Measurements from ENCODE around the gene ADARB1.

Gene ADARB1

DNA sequence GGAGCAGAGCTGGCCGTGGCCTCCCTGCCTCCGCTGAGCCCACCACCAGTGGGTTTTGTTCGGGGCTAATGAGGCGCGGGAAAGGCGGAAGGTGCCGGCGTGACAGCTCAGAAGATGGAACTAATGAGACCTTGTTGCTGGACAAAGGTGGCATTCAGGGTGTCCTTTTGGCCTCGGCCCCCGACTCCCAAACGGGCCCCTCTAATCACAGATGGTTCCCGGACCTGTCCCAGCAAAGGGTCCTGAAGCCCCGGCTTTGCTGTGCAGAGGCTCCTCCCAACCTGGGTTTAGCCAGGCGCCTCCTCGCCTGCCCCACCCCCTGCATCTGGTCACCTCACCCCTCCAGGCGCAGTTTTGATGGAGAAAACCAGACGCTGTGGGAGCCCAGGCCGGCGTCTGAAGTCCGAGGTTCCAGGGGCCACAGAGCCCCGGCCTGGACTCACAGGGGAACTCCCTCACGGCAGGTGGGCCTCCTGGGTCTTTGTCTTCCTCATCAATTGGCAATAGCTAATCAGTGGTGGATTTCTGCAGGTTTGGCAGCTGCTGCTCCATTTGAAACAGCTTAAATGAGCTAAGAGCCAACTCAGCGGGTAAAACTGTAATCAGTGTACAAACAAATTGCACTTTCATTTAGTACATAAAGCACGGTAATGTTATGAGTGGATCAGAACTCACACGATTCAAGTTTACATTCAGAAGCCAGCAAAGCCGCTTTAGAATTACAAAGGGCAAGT is 44.3 kb upstream of the ADARB1 start:
- Histone ChIP-seq H3K4me3 (ENCODE audit: low read depth, low read length, poor library complexity, severe bottlenecking) (no peak overlapping the region), H3K27me3 (ENCODE audit: insufficient read depth, low read length) (no peaks in the 10 kb centered on the region), H3F3A (ENCODE audit: insufficient read depth, low read length) (no peaks in the 10 kb centered on the region)

GRCh38 chr21:45030682-45031570 is 43.5 kb upstream of the ADARB1 start:
- no peaks in the 10 kb centered on the region for H3K9me3 ChIP-seq (ENCODE audit: low read length)
- no peaks in the 10 kb centered on the region for H3K9me2 ChIP-seq (ENCODE audit: low read depth, low read length)
- H3K36me3 ChIP-seq (ENCODE audit: insufficient read depth, low read length), result no peaks in the 10 kb centered on the region
- no peaks in the 10 kb centered on the region for H3K4me1 ChIP-seq (ENCODE audit: insufficient read depth, low read length, severe bottlenecking)
- H3K9ac ChIP-seq (ENCODE audit: low read length), result no peak overlapping the region
- TF ChIP-seq CTCF (IDR thresholded peaks at IDR 0.05; ENCODE audit: low read length) (no peak), EZH2 (IDR thresholded peaks at IDR 0.05; ENCODE audit: borderline replicate concordance, low read length) (no peak)
- no peak overlapping the region for H2AFZ ChIP-seq (ENCODE audit: low read length)
- no peak overlapping the region for H3K4me2 ChIP-seq (ENCODE audit: low read length)
- H3F3A ChIP-seq (ENCODE audit: insufficient read depth, low read length), result no peaks in the 10 kb centered on the region
- no peaks in the 10 kb centered on the region for H3K27me3 ChIP-seq (ENCODE audit: insufficient read depth, low read length)
- no peaks in the 10 kb centered on the region for H4K20me1 ChIP-seq (ENCODE audit: insufficient read depth, low read length)
- H3K27ac ChIP-seq (ENCODE audit: low read depth, low read length, poor library complexity, severe bottlenecking), result no peak overlapping the region
- no peak overlapping the region for H3K4me3 ChIP-seq (ENCODE audit: low read depth, low read length, poor library complexity, severe bottlenecking)
- no peaks in the 10 kb centered on the region for H3K79me2 ChIP-seq (ENCODE audit: insufficient read depth, low read length)

More for the DNA sequence above, 44.3 kb upstream of the ADARB1 start:
- Histone ChIP-seq H3K36me3 (ENCODE audit: insufficient read depth, low read length) (no peaks in the 10 kb centered on the region), H3K4me1 (ENCODE audit: insufficient read depth, low read length, severe bottlenecking) (no peaks in the 10 kb centered on the region), H3K4me2 (ENCODE audit: low read length) (no peak overlapping the region), H2AFZ (ENCODE audit: low read length) (no peak overlapping the region), H3K9me2 (ENCODE audit: low read depth, low read length) (no peaks in the 10 kb centered on the region), H3K9me3 (ENCODE audit: low read length) (no peaks in the 10 kb centered on the region), H4K20me1 (ENCODE audit: insufficient read depth, low read length) (no peaks in the 10 kb centered on the region), H3K79me2 (ENCODE audit: insufficient read depth, low read length) (no peaks in the 10 kb centered on the region), H3K27ac (ENCODE audit: low read depth, low read length, poor library complexity, severe bottlenecking) (no peak overlapping the region), H3K9ac (ENCODE audit: low read length) (no peak overlapping the region)
- TF ChIP-seq CTCF (IDR thresholded peaks at IDR 0.05; ENCODE audit: low read length) (no peak), EZH2 (IDR thresholded peaks at IDR 0.05; ENCODE audit: borderline replicate concordance, low read length) (no peak)

- no peaks in the 10 kb centered on the region; the same call in 1 of the 2 replicates for H3K27me3 ChIP-seq (ENCODE audit: insufficient read depth, low read length)
- no peaks in the 10 kb centered on the region for H3K79me2 ChIP-seq (ENCODE audit: insufficient read depth, low read length)
- H3K4me1 ChIP-seq (ENCODE audit: insufficient read depth, low read length, severe bottlenecking), result no peaks in the 10 kb centered on the region
- no peaks in the 10 kb centered on the region for H3F3A ChIP-seq (ENCODE audit: insufficient read depth, low read length)
- H3K9me3 ChIP-seq (ENCODE audit: low read length), result peaks cover 3% of the 10 kb centered on the region; the same call in 1 of the 2 replicates
- no peaks in the 10 kb centered on the region for H4K20me1 ChIP-seq (ENCODE audit: insufficient read depth, low read length)
- no peaks in the 10 kb centered on the region for H3K9me2 ChIP-seq (ENCODE audit: low read depth, low read length)
- no peak overlapping the region for H3K4me3 ChIP-seq (ENCODE audit: low read depth, low read length, poor library complexity, severe bottlenecking)
- TF ChIP-seq EZH2 (IDR thresholded peaks at IDR 0.05; ENCODE audit: borderline replicate concordance, low read length), result no peak
- no peak for TF ChIP-seq CTCF (IDR thresholded peaks at IDR 0.05; ENCODE audit: low read length)
- H2AFZ ChIP-seq (ENCODE audit: low read length), result no peak overlapping the region
- no peak overlapping the region for H3K4me2 ChIP-seq (ENCODE audit: low read length)
- H3K9ac ChIP-seq (ENCODE audit: low read length), result no peak overlapping the region
- H3K27ac ChIP-seq (ENCODE audit: low read depth, low read length, poor library complexity, severe bottlenecking), result no peak overlapping the region
- no peaks in the 10 kb centered on the region for H3K36me3 ChIP-seq (ENCODE audit: insufficient read depth, low read length)
These were observed 42.7 kb upstream of the ADARB1 start for GRCh38 chr21:45031571-45032191.

Measured in OCI-LY1 (cell line).